HAP-1 (cell line): Measurements from ENCODE around the gene SCN4B.
A peak's percentile ranks its signal among the peaks of the same experiment; 100 is the strongest.

Experiments used
- DNase-seq, 2 experiments: peaks; one replicate each; pipeline ENCODE4 v3.0.0-alpha.2; 2016 to 2020; ENCODE audit warnings: low spot score in 2 of 2
- H3K27me3 ChIP-seq: fragments of 250-450 bp; sonication (Bioruptor Pico); 2 replicates; pipeline ENCODE4 v1.5.1; 2020; ENCODE audit warnings: low read depth, mild to moderate bottlenecking, moderate library complexity
- H3K36me3 ChIP-seq: fragments of 250-450 bp; sonication (Bioruptor Pico); replicated peaks from 2 replicates; pipeline ENCODE4 v1.5.1; 2020; ENCODE audit warnings: mild to moderate bottlenecking
- H3K4me1 ChIP-seq: fragments of 250-450 bp; sonication (Bioruptor Pico); 2 replicates; pipeline ENCODE4 v1.5.1; 2020; ENCODE audit warnings: mild to moderate bottlenecking
- H3K4me3 ChIP-seq: fragments of 250-450 bp; sonication (Bioruptor Pico); 2 replicates; pipeline ENCODE4 v1.5.1; 2020; ENCODE audit warnings: mild to moderate bottlenecking, moderate library complexity
- H3K9me3 ChIP-seq: fragments of 250-450 bp; sonication (Bioruptor Pico); 2 replicates; pipeline ENCODE4 v1.5.1; 2020; ENCODE audit warnings: mild to moderate bottlenecking, moderate library complexity
- in situ Hi-C: fragments of 300-500 bp; cut with MboI; formaldehyde crosslinking; loops from 3 replicates; pipeline ENCODE4 v1.14.3; 2020; ENCODE audit warnings: low sequenced_read_pairs, inconsistent platforms, mixed read lengths

SCN4B gene

DNA sequence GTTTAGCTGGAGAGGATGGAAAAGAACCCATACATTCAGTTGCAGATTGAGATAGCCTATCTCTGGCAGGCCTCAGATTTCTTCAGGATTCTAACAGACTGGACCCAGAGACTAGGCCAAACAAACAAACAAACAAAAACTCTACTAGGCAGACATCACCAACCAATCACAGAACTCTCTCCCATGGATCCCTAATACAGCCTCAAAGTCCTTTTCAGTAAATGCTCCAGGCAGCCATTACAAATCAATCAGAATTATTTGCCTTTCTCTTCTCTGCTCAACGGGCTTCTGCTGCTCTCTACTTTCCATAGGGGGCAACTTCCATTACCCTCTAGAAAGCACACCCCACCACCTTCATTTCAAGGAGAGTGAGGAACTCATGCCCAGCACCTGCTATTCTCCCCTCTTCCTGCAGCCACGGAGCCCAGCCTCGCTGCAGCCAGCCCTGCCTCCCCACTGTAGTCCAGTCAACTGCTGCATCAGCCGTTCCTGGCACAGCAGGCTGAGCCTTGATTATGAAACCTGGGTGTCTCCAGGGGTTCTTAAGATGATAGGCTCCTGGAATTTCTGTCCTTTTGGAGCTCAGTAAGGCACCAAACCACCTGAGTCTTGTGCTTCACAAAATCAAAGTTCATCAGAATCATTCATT lies 46.8 kb downstream of the SCN4B start:
- in situ Hi-C loops: no loop called here
- no peaks in the 10 kb centered on the region for H3K27me3 ChIP-seq
- no peak for DNase-seq
- no peak overlapping the region for H3K4me3 ChIP-seq
- no peaks in the 10 kb centered on the region for H3K36me3 ChIP-seq
- H3K9me3 ChIP-seq: no peaks in the 10 kb centered on the region
- H3K4me1 ChIP-seq: no peaks in the 10 kb centered on the region

DNA sequence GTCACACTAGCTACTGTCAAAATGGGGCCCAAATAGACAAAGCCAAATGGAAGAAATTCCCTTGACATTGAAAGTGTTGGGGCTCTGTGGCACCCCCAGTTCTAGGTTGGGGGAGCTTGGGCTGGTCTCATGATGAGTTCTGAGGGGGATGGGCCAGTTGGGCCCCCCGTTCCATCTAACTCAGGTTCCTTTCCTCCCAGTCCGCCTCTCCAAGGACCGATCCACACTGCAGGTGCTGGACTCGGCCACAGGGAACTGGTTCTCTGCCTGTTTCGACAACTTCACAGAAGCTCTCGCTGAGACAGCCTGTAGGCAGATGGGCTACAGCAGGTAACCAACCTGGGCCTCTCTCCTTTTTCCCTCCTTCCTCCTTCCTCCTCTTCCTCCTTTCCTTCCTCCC lies 48.1 kb downstream of the SCN4B start:
- Histone ChIP-seq H3K36me3 (no peaks in the 10 kb centered on the region), H3K27me3 (no peaks in the 10 kb centered on the region), H3K9me3 (no peaks in the 10 kb centered on the region), H3K4me3 (no peak overlapping the region), H3K4me1 (no peaks in the 10 kb centered on the region)
- DNase-seq: no peak
- in situ Hi-C loops: no loop called here

DNA sequence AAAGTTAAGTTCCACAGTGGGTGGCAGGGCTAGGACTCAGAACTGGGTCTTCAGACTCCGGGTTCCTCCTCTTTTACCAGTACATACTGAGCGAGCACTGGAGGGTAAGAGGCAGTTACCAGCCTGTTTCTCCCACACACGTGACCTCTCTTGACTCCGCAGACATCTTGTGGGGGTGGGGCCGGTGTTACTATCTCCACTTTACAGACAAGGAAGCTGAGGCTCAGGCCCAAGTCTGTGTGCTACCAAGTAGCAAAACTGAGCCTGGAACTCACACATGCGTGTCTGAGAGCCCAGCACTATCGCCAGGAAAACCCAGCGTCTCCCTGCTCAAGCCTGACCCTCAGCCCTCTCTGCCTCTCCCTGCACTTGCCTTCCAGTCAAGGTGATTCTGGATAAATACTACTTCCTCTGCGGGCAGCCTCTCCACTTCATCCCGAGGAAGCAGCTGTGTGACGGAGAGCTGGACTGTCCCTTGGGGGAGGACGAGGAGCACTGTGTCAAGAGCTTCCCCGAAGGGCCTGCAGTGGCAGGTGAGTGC lies 49.8 kb downstream of the SCN4B start:
- DNase-seq: no peak
- H3K4me1 ChIP-seq: no peaks in the 10 kb centered on the region

DNA sequence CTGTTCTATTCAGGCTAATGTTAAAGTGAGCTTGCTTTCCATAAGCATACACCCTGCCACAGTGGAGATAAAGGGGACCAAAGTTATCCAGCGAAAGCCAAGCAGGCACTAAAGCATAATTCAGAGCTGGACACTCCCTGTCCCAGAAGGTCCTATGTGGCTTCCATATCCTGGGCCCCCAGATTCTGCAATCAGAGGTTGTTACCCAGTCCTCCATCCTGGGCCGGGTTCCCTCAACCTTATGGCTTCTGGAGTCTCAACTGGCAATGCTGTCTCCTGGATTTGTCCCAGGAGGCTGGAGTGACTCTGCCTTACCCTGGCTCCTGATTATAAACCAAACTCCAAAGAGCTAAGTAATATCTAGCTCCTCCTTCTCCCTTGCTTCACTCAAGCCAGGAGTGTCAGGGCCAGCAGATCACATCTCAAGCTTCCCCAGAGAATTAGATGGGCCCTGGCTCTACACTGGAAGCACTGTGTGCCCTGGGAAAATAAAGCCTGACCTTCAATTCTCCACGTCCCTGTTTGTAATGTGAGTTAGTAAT lies 51.9 kb downstream of the SCN4B start:
- H3K27me3 ChIP-seq: no peaks in the 10 kb centered on the region; the same call in 1 of the 2 replicates
- H3K9me3 ChIP-seq: no peaks in the 10 kb centered on the region
- DNase-seq: no peak
- no peaks in the 10 kb centered on the region for H3K36me3 ChIP-seq
- H3K4me3 ChIP-seq: no peak overlapping the region
- H3K4me1 ChIP-seq: no peaks in the 10 kb centered on the region
- in situ Hi-C loops: no loop called here

More for the DNA sequence above, 49.8 kb downstream of the SCN4B start:
- Histone ChIP-seq H3K4me3 (no peak overlapping the region), H3K9me3 (no peaks in the 10 kb centered on the region), H3K27me3 (no peaks in the 10 kb centered on the region), H3K36me3 (no peaks in the 10 kb centered on the region)
- in situ Hi-C loops: no loop called here

DNA sequence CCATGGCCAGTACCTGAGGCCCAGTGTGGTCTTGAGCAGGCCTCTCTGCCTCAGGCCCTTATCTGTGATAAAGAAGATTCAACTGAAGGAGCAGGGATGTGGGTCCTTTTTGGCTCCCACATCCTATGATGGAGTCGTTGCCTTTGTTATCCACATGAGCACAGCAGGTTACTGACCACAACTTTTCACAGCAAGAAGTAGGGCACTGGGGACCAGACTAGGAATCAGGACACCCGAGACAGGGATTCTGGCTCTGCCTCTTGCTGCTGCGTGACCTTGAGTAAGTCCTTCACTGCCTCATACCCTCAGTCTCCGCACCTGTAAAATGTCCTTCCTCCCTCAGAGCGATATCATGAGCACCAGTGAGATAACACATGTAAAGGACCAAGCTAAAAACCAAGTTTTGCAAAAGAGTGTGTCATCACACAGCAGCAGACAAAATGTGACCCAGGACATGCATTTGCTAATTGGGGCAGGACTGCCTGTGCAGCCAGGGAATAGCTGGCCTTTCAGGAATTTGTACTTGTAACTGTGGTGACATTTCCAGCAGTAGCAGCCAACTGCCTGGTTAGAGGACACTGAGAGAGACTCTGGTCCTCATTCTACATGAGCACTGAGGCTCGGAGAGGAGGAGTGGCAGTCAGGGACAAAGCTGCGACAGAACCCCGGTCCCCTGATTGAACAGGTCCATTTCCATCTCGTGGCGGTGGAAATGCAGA lies 52.6 kb downstream of the SCN4B start:
- Histone ChIP-seq H3K27me3 (no peaks in the 10 kb centered on the region; the same call in 1 of the 2 replicates), H3K36me3 (no peaks in the 10 kb centered on the region), H3K4me1 (no peaks in the 10 kb centered on the region), H3K4me3 (no peak overlapping the region), H3K9me3 (no peaks in the 10 kb centered on the region)
- DNase-seq: no peak
- in situ Hi-C loops: no loop called here

DNA sequence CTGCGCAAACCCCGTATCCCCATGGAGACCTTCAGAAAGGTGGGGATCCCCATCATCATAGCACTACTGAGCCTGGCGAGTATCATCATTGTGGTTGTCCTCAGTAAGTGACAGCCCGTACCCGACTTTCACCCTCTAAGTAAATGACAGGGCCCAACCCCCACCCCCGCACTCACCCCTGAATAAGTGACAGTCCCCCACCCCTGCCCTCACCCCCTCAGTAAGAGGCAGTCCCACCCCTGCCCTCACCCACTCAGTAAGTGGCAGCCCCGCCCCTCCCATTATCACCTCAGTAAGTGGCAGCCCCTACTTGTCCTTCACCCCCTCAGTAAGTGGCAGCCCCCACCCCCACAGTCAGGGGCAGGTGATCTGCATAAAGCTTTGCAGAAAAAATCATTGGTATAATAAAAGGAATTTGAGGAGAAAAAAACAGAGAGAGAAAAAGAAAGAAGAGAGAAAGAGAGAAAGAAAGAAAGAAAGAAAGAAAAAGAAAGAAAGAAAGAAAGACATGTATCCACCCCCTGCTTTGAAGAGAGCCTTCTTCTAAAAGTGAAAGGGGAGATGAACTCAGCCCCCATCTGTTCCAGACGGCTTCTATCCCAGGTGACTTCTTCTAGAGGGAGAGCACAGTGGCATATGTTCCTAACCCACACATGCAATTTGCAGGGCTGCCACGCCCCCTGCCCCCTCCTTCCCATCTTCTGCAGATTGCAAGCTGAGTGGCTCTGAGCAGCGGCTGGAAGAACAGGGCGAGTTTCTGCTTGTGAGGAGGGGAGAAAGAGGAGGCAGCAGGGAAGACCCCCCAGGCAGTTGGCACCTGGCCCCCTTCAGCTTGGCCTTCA lies 53.4 kb downstream of the SCN4B start:
- peak in 1 of 2 experiments; percentile 14 for DNase-seq
- Histone ChIP-seq H3K9me3 (no peaks in the 10 kb centered on the region), H3K4me3 (no peak overlapping the region), H3K4me1 (no peaks in the 10 kb centered on the region), H3K27me3 (no peaks in the 10 kb centered on the region; the same call in 1 of the 2 replicates), H3K36me3 (no peaks in the 10 kb centered on the region)
- in situ Hi-C loops: no loop called here

DNA sequence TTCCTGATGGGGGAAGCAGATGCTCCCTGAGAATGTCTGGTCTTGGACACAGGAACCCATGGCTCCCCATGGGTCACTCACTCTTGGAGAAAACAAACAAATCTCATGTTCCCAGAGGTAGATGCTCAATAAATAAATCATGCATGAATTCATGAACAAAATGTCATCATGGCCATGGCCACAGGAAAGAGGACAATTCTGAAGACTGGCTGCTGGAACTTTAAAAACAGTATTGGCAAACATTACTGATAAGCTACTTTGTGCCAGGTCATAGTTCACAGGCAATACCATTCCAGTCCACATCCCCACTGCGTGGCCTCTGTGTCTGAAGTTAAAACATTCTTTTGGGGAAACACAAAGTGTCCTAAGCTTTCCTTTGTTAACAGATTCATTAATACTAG lies 56.7 kb downstream of the SCN4B start:
- in situ Hi-C loops: no loop called here
- no peaks in the 10 kb centered on the region for H3K4me1 ChIP-seq
- no peaks in the 10 kb centered on the region; the same call in 1 of the 2 replicates for H3K27me3 ChIP-seq
- DNase-seq: no peak
- no peaks in the 10 kb centered on the region for H3K9me3 ChIP-seq
- no peaks in the 10 kb centered on the region for H3K36me3 ChIP-seq
- no peak overlapping the region for H3K4me3 ChIP-seq

DNA sequence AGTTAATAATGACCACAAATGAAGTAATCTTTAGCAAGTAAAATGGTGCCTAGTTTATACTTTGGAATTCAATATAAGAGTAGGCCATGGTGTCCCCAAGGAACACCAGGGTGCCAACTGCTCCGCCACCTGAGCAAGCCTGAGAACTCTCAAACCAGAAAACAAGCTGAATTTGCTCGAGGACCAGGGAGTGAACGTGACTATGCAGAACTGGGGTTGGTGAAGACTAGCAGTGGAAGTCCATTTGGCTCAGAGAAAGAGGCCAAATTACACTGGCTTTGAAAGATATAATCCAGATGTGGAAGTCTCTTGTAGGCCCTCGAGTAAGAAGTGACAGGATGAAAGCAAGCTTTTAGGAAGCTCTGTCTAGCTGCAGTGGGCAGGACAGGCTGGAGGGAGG lies 57.1 kb downstream of the SCN4B start:
- no peaks in the 10 kb centered on the region; the same call in 1 of the 2 replicates for H3K27me3 ChIP-seq
- H3K4me3 ChIP-seq: no peak overlapping the region
- no peaks in the 10 kb centered on the region for H3K4me1 ChIP-seq
- in situ Hi-C loops: no loop called here
- no peaks in the 10 kb centered on the region for H3K36me3 ChIP-seq
- no peak for DNase-seq
- H3K9me3 ChIP-seq: no peaks in the 10 kb centered on the region

DNA sequence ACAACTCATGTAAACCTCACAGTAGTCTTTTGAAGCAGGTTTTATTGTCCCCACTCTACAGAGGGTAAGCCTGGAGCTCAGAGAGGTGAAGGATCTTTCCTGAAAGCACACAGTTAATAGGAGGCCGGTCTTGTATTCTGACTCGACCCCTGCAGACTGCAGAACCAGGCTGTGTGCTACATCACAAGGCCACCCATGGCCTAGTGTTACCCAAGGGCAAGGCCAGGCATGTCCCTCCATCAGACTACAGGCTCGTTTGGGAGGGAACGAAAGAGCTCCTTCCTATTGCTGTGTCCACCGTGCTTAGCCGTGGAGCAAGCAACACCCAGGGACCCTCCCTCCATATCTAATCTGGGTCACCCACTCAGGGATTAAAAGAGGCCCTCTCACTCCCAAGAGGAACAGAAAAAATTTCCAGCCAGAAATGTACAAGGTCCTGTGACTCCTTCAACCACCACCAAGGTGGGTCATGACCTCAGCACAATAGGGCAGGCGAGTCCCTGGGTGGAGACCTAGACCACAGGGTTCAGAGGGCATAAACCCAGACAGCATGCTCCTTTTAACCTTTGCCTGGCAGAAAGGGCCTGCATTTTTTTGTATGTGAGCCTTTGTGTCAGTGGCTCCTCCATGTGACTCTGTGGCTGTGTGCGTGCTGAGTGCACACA lies 59.6 kb downstream of the SCN4B start:
- Histone ChIP-seq H3K36me3 (no peaks in the 10 kb centered on the region), H3K27me3 (no peaks in the 10 kb centered on the region; the same call in 1 of the 2 replicates), H3K4me3 (no peak overlapping the region), H3K4me1 (no peaks in the 10 kb centered on the region), H3K9me3 (peaks cover under 1% of the 10 kb centered on the region; the same call in 1 of the 2 replicates)
- in situ Hi-C loops: no loop called here
- no peak for DNase-seq

DNA sequence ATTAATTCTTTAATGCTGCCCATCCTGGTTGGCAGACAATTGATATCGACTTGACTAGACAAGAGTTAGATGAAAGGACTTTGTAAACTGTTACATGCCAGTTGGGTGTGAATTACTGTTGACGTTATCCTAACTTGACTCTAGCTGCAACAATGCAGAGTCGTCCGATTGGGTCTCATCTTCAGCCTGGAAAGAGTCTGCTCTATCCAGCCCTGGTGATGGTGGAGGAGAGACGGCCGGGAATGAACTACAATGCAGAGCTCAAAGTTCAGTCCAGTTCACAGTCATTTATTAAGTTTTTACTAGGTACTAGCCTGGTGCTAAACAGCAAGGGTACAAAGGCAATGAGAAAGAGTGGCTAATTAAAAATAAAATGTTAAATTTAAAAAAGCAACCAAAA lies 60.9 kb downstream of the SCN4B start:
- H3K4me1 ChIP-seq: no peaks in the 10 kb centered on the region
- H3K4me3 ChIP-seq: no peak overlapping the region
- peaks cover 2% of the 10 kb centered on the region; the same call in 1 of the 2 replicates for H3K9me3 ChIP-seq
- in situ Hi-C loops: no loop called here
- no peaks in the 10 kb centered on the region for H3K27me3 ChIP-seq
- H3K36me3 ChIP-seq: no peaks in the 10 kb centered on the region
- no peak for DNase-seq

DNA sequence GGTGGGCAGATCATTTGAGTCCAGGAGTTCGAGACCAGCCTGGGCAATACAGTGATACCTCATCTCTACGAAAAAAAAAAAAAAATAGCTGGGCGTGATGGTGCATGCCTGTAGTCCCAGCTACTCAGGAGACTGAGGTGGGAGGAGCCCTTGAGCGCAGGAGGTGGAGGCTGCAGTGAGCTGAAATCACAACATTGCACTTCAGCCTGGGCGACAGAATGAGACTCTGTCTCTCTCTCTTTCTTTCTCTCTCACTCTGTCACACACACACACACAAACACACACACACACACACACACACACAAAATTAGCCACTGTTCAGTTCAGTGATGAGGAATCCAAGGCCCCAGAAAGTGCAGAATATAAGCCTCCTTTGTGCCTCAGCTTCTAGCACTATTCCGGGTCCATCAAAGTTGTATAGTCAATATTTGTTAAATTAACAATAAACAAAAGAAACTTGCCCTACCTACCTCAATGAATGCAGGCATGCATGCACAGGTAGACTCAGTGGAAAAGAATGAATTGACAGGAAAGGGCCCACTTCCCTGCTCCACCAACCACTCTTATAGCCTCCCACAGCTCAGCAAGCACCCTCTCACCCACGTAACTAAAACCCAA lies 62.0 kb downstream of the SCN4B start:
- in situ Hi-C loops: no loop called here
- H3K4me1 ChIP-seq: no peaks in the 10 kb centered on the region
- peaks cover 2% of the 10 kb centered on the region; the same call in 1 of the 2 replicates for H3K9me3 ChIP-seq
- H3K36me3 ChIP-seq: no peaks in the 10 kb centered on the region
- H3K4me3 ChIP-seq: no peak overlapping the region
- no peaks in the 10 kb centered on the region for H3K27me3 ChIP-seq
- DNase-seq: no peak

DNA sequence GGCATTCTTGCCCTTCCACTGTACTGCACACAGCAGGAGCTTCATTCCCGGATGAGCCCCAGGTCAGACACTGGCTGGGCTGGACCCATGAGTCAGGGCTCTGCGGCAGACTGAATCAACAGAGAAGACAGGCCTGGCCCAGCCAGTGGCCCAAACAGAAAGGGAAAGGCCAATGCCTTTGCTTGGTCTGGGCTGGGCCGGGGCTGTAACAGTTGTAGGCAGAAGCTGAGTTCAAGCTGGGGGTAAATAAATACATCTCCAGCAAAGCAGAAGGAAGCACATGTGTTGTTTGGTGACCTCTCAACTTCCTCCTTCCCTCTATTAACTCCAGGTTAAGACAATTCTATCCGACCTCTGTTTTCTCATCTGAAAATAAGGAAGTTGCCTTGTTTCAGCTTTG lies 64.1 kb downstream of the SCN4B start:
- no peak for DNase-seq
- Histone ChIP-seq H3K27me3 (no peaks in the 10 kb centered on the region), H3K4me1 (no peaks in the 10 kb centered on the region), H3K4me3 (no peak overlapping the region), H3K36me3 (no peaks in the 10 kb centered on the region), H3K9me3 (peaks cover 2% of the 10 kb centered on the region; the same call in 1 of the 2 replicates)
- in situ Hi-C loops: no loop called here

DNA sequence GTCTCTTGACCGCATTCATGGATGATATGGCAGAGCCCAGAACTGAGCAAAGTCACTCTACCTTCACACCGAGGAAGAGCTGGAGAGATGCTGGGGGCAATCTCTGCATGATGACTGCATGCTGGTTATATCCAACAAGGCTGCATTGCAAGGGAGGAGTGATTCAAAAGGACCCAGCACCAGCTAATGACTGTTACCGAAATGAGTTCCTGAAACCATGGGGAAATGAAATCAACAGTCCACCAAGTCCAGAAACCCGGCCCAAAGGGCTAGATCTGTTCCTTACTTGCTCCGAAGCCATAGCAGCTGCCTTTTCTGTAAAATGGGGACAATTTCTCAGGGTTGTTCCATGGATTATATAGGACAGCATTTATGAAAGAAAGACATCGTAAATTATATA lies 64.7 kb downstream of the SCN4B start:
- Histone ChIP-seq H3K4me3 (no peak overlapping the region), H3K9me3 (peaks cover 2% of the 10 kb centered on the region; the same call in 1 of the 2 replicates), H3K4me1 (no peaks in the 10 kb centered on the region), H3K27me3 (no peaks in the 10 kb centered on the region), H3K36me3 (no peaks in the 10 kb centered on the region)
- in situ Hi-C loops: no loop called here
- no peak for DNase-seq
